Measurements from ENCODE around the gene DLG4. TPM values are rescaled to one million over a fixed set of nuclear protein-coding genes. Genes with fewer than 3 reads are reported as not detected.
"Not testable (repeated sequence)": the region's sequence is repeated elsewhere in the genome, so short reads cannot be mapped to it uniquely, and the experiment has no call there.

Gene DLG4
- total RNA-seq, 1 donor from 2014 or later = 18.5 TPM

DNA sequence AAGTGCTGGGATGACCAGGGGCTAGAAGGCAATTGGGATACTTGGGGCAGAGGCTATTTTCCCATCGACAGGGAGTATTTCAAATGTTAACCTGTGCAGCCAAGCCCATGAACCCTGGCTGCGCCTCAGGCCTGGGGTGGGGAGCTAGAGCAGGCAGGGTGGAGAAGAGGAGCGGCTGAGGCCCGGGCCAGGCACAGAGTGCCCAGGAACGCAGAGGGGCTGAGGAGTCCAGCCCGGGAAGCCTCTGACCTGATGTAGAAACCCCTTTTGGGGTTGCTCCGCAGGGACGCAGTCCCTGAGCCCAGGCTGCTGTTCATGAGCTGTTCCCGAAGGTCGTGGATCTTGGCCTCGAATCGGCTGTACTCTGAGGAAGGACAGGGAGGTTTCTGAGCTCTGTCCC, 23.7 kb downstream of the DLG4 start:
- intact Hi-C loops (cut with micrococcal nuclease) = no loop called here

DNA sequence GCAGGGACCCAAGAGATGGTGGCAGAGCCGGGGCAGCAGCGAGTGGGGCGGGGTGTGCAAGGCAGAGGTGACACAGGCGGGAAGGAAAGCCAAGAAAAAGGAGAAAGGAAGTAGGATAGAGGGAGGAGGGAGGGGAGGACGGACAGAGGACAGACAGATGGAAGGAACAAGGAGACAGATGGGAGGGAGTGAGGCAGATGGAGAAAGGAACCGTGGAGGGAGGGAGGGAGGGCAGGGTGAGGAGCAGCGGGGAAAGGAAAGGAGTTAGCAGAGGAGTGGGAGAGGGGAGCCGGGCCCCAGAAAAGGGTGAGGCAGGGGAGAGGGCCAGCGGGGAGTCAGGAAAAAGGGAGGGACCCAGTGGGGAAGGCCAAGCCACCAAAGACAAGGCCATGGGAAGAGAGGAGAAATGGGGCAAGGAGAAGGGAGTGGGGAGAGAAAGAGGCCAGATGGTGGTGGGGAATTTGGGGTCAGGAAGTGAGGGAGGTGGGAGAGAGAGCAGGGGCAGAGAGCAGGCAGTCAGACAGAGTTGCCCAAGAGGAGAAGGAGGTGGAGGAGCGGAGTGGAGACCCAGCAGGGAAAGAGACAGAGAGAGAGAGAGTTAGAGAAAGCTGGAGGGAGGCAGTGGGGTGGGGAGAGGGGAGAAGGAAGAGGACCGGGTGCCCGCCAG, 27.2 kb downstream of the DLG4 start:
- intact Hi-C loops (cut with micrococcal nuclease) = no loop called here

- intact Hi-C loops (cut with micrococcal nuclease) = no loop called here
These were observed 27.9 kb downstream of the DLG4 start for GRCh38 chr17:7191571-7192270.

GRCh38 chr17:7191069-7191468, 28.6 kb downstream of the DLG4 start:
- intact Hi-C loops (cut with micrococcal nuclease) = no loop called here

DNA sequence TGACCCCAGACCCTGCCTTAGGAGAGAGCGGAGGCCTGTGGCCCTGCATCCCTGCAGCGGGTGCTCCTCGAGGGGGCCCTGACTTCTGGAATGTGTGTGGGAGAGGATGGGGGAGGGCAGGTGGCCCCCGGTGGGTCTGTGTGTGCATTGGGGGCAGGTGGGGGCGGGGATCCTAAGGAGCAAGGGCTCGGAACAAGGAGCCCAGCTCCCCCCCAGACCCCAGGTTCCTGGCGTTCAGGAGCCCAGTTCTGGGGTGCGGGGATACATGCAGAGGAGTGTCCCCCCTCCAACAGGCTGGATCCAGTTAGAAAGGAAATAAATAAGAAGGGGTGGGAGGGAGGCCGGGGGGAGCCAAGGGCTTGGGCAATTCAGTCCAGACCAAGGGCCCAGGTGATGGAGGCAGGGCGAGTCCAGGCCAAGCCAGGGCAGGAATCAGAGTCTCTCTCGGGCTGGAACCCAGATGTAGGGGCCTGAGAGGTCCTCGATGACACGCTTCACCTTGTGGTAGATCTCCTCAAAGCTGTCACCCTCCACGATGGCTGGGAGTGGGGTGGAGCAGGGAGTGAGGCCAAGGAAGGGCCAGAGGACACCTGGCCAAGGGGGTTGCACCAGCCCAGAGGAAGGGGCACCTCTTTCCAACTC, 29.2 kb downstream of the DLG4 start:
- intact Hi-C loops (cut with micrococcal nuclease) = no loop called here

DNA sequence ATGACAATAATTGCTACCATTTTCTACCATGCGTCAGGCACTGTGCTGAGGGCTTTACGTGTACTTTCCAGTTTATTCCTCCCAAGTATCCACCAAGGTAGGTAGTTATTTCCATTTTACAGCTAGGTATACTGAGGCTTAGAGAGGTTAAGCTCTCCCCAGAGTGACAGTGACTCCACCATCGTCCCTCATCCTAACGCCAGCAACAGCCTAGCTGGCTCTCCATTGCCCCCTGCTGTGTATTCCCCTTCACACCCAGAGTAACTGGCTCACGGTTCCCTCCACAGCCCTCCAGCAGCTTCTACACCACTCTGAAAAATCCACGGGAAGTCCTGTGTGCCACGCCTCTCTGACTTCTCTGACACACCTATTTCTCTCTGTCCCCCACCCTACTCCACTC, 33.4 kb downstream of the DLG4 start:
- intact Hi-C loops (cut with micrococcal nuclease) = no loop called here

DNA sequence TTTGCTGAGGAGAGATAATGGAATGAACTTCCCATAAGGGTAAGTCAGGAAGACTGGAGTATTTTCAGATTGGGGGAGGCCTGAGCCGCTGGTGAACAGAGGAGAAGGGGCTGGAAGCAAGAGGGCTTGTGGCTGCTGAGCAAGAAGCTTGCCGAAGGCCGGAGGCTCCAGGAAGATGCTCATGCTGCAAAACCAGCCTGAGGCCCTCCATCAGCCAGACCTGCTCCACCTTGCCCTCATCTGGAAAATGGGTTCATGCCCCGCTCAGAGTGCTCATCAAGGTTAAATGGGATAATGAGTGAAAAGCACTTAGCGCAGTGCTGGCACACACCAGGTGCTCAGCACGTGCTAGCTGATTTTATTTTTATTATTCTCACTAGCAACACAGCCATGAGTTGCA, 35.0 kb downstream of the DLG4 start:
- intact Hi-C loops (cut with micrococcal nuclease) = no loop called here

GRCh38 chr17:7184091-7184488, 35.5 kb downstream of the DLG4 start:
- intact Hi-C loops (cut with micrococcal nuclease) = no loop called here

- intact Hi-C loops (cut with micrococcal nuclease) = no loop called here
These were observed 36.1 kb downstream of the DLG4 start for GRCh38 chr17:7183433-7184090.

GRCh38 chr17:7182101-7182500, 37.5 kb downstream of the DLG4 start:
- intact Hi-C loops (cut with micrococcal nuclease) = not testable (repeated sequence)

DNA sequence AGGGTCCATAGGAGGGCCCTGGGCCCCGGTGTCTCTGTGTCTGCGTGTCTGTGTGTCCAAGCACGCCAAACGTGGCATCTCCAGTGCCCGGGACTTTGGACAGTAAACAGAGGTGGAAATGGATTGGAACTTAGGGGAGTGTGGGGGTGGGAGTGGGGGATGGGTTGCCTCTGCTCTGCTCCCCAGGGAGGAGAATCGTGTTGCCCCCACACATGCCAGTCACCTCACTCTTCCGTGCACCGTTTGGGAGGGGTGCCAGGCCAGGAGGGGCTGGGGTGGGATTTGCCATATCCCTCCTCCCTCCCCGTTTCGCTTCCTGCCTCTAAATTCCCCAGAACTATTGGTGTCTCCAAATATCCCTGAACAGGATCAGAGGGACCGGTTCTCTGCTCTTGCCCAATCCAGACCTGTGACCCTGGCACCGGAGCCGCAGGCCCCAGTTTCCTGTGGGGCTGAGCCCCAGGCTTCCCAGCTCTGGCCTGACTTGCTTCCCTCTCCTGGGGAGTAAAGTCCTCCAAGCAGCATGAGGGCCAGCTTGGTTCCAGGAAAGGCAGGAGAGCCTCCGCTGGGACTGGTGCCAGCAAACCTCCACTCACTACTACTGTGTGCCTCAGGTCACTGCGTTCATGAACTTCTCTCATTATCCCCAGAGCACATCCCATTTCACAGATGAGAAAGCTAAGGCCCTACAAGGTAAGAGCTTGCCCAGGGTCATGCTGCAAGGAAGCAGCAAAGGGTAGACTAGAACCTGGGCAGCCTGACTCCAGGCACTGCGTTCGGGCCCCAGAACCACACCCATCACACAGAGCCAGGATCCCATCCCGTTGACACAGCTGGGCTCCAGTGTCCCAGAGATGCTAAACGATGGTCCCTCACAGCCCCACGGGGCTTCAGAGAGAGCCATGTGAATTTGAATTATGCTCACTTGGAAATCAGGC, 40.0 kb downstream of the DLG4 start, which contains the start of gene ASGR1:
Gene ASGR1 (minus strand): TSS at position 54 of the 938 bp plus-strand sequence. CDS start 807 bp downstream, outside the sequence.
- intact Hi-C loops (cut with micrococcal nuclease) = no loop called here

GRCh38 chr17:7178973-7179316, 40.7 kb downstream of the DLG4 start:
- intact Hi-C loops (cut with micrococcal nuclease) = no loop called here

DNA sequence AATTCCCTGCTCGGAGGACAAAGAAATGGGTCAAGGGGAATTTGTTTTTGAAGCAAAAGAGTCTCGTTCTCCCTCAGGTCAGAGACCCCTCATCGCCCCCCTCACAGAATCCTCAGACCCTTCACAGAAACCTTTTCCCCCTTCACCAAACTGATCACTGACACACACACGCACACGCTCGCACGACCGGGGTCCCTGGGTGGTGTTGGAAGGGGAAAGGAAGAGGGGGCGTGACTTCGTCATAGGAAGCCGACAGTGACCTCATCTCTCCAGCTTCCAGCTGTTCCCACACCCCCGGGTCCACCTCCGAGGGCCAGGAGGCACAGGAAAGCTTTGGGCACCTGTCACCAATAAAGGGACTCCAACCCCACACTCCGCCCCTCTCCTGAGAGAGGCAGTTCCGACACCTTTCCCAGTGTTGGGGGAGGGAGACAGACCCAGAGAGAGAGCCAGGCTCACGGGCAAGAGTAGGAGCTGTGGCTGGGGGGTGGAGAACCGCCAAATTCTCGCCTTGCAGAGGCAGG, 41.6 kb downstream of the DLG4 start:
- intact Hi-C loops (cut with micrococcal nuclease) = loop anchor here (1.0 to 2.0 kb wide), 4 partner anchors 41 to 267 kb away; no protein-coding TSS in a partner anchor

- intact Hi-C loops (cut with micrococcal nuclease) = loop anchor here (1.0 to 2.0 kb wide), 4 partner anchors 41 to 266 kb away; no protein-coding TSS in a partner anchor
These were observed 42.3 kb downstream of the DLG4 start for GRCh38 chr17:7177191-7177953.

GRCh38 chr17:7176841-7177190, 42.8 kb downstream of the DLG4 start:
- intact Hi-C loops (cut with micrococcal nuclease) = loop anchor here (1.0 to 2.0 kb wide), 4 partner anchors 40 to 266 kb away; no protein-coding TSS in a partner anchor

DNA sequence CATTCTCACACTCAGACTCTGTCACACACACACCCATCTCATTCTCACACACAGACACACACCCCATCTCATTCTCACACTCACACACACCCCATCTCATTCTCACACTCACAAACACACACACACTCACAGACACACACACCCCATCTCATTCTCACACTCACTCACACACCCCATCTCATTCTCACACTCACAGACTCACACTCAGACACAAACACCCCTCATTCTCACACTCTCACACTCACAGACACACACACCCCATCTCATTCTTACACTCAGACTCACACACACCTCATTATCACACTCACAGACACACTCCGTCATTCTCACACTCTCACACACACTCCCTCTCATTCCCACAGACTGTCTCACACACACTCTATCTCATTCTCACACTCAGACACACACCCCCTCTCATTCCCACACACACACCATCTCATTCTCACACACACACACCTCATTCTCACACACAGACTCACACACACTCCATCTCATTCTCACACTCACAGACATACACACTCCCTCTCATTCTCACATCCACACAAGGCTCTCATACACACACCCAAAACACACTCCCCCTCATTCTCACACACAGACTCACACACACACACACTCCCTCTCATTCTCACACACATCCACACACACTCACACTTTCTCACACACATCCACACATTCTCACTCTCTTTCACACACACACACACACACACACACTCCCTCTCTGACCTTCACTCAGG, 43.4 kb downstream of the DLG4 start:
- intact Hi-C loops (cut with micrococcal nuclease) = loop anchor here (2.0 kb wide), 1 partner anchor 39 kb away; no protein-coding TSS in a partner anchor

DNA sequence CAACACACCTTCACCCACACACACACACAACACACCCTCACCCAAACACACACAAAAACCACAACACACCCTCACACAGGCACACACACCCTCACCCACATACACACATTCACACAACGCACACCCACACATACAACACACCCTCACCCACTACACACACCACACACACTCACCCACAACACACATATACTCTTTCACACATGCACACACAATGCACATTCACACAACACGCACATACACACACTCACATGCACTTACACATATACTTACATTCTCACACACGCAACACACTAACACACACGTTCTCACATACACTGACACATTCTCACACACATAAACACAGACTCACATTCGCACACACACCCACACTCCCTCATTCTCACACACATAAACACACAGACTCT, 44.3 kb downstream of the DLG4 start:
- intact Hi-C loops (cut with micrococcal nuclease) = no loop called here

DNA sequence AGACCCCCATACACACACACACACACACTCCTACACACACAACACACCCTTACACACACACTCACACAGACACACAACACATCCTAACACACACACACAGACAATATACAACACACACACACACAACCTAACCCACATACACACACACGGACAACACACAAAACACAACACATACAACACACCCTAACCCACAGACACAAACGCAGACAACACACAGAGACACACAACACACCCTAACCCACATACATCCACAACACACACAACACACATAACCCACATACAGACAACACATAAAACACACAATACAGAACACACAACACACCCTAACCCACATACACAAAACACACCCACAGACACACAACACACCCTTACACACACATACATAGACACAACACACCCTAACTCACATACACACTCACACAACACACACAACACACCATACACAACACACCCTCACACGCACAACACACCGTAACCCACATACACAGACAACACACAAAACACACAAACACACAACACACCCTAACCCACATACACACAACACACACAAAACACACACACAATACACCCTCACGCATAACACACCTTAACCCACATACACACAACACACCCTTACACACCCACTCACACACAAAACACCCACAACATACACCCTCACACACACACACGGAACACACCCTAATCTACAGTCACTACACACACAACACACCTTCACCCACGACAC, 44.9 kb downstream of the DLG4 start:
- intact Hi-C loops (cut with micrococcal nuclease) = no loop called here
